GM19193 (cell line): ENCODE measurements around the gene FXYD6.

ENCODE experiments used
- POLR2A ChIP-seq: IDR thresholded peaks from 4 replicates; pipeline ENCODE4 v1.6.1; 2011; ENCODE audit not compliant: insufficient read depth, insufficient read length; ENCODE audit errors: extremely low read depth

FXYD6 gene

GRCh38 chr11:117816846-117817367, 59.6 kb downstream of the FXYD6 start:
- TF ChIP-seq POLR2A = no peak

GRCh38 chr11:117816151-117816741, 60.2 kb downstream of the FXYD6 start:
- peak; percentile 44 for TF ChIP-seq POLR2A

DNA sequence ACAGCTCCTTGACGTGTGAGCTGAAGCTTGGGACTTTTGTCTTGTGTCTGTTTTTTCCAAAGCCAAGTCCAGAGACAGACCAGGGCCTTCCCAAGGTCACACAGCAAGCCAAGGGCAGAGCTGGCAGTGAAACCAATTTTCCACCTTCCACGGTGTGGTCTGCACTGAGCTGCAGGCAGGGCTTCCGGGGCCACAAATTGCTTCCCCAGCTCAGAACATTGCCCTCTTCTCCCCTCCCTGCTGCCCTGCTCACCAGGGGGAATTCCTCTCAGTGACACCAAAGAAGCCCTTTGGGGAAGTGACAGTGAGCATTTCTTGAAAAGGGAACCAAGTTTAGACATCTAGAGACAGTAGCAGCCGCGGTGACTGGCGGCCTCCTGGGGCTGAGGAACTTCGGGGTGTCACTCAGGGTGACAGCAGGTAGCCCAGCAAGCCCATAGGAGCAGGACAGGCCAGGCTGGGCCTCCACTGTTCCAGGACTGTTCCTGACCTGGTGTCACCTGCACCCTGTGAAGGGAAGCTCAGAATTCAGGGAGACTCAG, 61.1 kb downstream of the FXYD6 start:
- peak; percentile 76 for TF ChIP-seq POLR2A

GRCh38 chr11:117814766-117815261, 61.6 kb downstream of the FXYD6 start:
- TF ChIP-seq POLR2A = peak; percentile 72

DNA sequence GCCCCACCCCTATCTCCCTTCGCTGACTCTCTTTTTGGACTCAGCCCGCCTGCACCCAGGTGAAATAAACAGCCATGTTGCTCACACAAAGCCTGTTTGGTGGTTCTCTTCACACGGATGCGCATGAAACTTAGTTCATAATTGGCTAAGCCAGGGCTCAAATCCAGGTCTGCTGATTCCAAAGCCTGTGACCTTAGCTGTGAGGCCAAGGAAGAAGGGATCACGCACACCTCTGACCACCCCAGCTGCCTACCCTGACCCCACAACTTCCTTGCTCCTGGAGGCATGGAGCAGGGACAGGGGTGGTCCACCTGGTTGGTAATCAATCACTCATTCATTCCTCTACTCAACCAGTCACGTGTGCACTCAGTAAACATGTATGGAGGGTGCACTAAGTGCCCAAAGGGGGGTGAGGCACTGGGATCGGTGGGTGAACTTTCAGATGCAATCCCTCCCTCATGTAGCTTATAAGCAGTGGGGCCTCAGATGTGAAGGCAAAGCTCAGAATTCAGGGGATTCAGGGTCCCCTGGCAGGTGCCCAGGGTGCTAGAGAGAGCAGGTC, 62.2 kb downstream of the FXYD6 start:
- TF ChIP-seq POLR2A = no peak

- no peak for TF ChIP-seq POLR2A
Observed at GRCh38 chr11:117809236-117810055, 67.0 kb downstream of the FXYD6 start.

- no peak for TF ChIP-seq POLR2A
Observed at GRCh38 chr11:117808784-117809183, 67.7 kb downstream of the FXYD6 start.

- TF ChIP-seq POLR2A = no peak
Observed at GRCh38 chr11:117807482-117808327, 68.8 kb downstream of the FXYD6 start.

DNA sequence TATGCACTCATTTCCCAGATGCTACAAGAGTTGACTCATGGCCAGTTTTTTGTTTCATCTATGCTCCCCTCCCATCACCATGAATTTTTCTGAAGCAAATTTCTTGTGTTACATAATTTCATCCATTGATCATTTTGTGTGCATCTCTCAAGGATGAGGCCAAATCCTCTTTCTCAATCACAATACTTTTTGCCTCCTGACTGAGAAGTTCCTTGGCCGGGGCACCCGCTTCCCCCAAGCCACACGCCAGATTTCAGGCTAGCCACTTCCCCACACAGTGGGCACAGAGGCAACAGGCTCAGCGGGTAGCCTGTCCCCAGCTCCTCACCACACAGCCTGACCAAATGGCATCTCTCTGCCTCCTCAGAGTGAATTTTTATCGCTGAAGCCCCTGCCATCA, 69.6 kb downstream of the FXYD6 start:
- no peak for TF ChIP-seq POLR2A

DNA sequence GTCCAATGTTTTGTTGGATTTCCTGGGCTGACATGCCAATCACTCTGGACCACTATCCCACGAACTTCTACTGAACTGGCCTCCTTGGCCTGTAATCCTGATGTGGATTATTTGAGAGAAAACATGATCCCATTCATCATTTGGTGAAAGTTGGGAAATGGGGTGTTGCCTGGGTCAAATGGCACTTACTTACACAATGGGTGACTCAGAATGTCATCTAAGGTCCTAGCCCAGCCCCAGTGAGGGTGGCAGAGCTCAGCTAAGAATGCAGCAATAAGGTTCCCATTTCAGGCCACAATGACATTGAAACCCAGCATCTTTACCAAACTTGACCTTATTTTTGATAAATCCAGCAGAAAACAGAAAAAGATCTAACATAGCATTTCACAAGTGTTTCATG, 71.4 kb downstream of the FXYD6 start:
- TF ChIP-seq POLR2A = no peak

DNA sequence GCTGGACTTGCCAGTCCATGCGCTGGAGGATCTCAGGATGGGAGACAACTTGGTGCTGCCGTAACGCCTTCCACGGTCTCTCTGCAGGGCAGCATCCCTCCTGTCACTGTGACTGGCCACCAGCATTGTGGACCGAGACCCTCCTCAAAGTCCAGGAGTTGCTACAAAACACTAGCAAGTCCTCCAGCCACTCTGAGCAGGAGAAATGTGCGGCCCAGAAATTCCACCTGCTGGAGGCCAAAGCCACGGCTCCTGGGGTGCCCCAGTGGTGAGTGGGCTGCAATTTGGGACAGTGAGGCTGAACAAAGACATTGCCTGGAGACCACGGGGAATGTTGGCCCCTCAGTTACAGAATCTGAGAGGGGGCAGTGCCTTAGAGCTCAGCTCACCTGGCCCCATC, 72.6 kb downstream of the FXYD6 start:
- no peak for TF ChIP-seq POLR2A

GRCh38 chr11:117799634-117800033, 76.8 kb downstream of the FXYD6 start:
- peak; percentile 5 for TF ChIP-seq POLR2A

DNA sequence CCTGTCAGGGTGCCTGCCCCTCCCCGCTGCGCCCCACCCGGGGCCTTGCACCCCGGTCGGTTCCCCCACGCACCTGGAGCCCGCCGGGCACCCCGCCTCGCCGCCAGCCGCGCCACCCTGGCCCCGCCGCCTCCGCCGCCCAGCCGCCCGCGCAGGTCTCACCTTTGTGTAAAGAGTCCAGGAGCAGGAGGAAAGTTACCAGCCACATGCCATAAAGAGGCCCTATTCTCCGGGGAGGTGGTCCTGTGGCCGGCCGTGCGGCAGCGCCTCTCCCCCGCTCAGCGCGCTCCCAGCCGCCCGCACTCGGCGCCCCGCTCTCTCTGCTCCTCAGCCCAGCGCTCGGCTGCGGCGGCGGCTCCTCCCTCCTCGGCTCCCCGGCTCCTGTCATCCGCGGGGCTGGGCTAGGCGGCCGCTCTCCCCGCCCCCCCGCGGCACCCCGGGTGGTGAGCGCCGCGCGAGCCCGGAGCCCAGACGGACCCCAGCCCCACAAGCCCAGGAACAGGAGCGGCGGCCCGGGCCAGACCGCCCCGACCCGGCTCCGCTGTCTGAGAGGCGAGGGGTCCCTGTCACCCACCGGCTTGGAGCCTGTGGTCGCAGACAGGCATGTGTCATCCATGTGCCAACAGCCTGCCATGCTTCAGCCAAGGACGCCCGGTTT, 79.5 kb downstream of the FXYD6 start, which contains the start of gene DSCAML1:
TSS of gene DSCAML1 (minus strand) at position 345 of the 658 bp plus-strand sequence. CDS start at position 208, 137 bp downstream.
- TF ChIP-seq POLR2A = no peak

- TF ChIP-seq POLR2A = no peak
Observed at GRCh38 chr11:117796456-117796871, 80.0 kb downstream of the FXYD6 start.
